Breast epithelium (tissue), 4 donors: ENCODE data around the gene GREB1L. TPM values are rescaled to one million over a fixed set of nuclear protein-coding genes. Genes with fewer than 3 reads are reported as not detected.

Experiments
- DNase-seq, 2 donors: peaks; one replicate each; pipeline ENCODE4 v3.0.0-alpha.2; 2019; ENCODE audit warnings: low spot score in 2 of 2
- H3K27ac ChIP-seq, 2 donors: fragments of 200-600 bp; sonication (generic) in 1 of 2; one replicate each; pipeline ENCODE4 v1.5.1; 2016 to 2019; ENCODE audit warnings: mild to moderate bottlenecking in 1 of 2
- H3K27me3 ChIP-seq, 2 donors: fragments of 200-600 bp; sonication (generic) in 1 of 2; one replicate each; pipeline versions ENCODE4 v1.5.1 to v1.6.0; 2017 to 2019; ENCODE audit warnings: control low read depth in 1 of 2, mild to moderate bottlenecking in 1 of 2
- H3K36me3 ChIP-seq: fragments of 200-600 bp; one replicate; pipeline ENCODE4 v1.5.1; 2019
- H3K4me1 ChIP-seq, 2 donors: fragments of 200-600 bp; sonication (generic); one replicate each; pipeline ENCODE4 v1.5.1; 2016 to 2019; ENCODE audit warnings: control low read depth in 1 of 2
- H3K4me3 ChIP-seq, 3 donors: fragments of 200-600 bp; sonication (generic); 1 replicate in 2 of 3; 2 replicates in 1 of 3; pipeline ENCODE4 v1.5.1; 2016 to 2019; ENCODE audit warnings: mild to moderate bottlenecking in 3 of 3, moderate library complexity in 2 of 3
- H3K9me3 ChIP-seq, 2 donors: fragments of 200-600 bp; sonication (generic) in 1 of 2; one replicate each; pipeline ENCODE4 v1.5.1; 2016 to 2019; ENCODE audit warnings: control low read depth in 1 of 2
- CTCF ChIP-seq, 3 donors: fragments of 450-650 bp; IDR thresholded peaks; one replicate each; pipeline ENCODE4 v1.5.1; 2016 to 2017; ENCODE audit warnings: antibody characterized with exemption in 3 of 3, mild to moderate bottlenecking in 3 of 3, moderate library complexity in 3 of 3
- POLR2A ChIP-seq: fragments of 450-650 bp; IDR thresholded peaks from one replicate; pipeline ENCODE4 v1.6.1; 2016; ENCODE audit warnings: antibody characterized with exemption, mild to moderate bottlenecking, moderate library complexity
- POLR2AphosphoS5 ChIP-seq, 3 donors: sonication (generic); formaldehyde crosslinking; IDR thresholded peaks; one replicate each; pipeline ENCODE4 v1.6.1; 2017; ENCODE audit warnings: antibody characterized with exemption in 3 of 3
- intact Hi-C: fragments of 100-400 bp; cut with DNase I; formaldehyde crosslinking; loops from one replicate; pipeline ENCODE4 v1.15.1; 2023; ENCODE audit warnings: low total_unique reads
- total RNA-seq, 3 donors: library from RNA; depleted of rRNA; stranded (reverse); fragments of >200 nt; gene quantifications; one replicate each; pipeline ENCODE4 v1.1.0, GENCODE V29; 2016

GREB1L gene
- total RNA-seq, 3 donors from 2014 or later = 6.6 to 75.7 (median 8.9) TPM

- Histone ChIP-seq H3K4me1 (no peaks in the 10 kb centered on the region), H3K27ac (no peak overlapping the region), H3K9me3 (no peaks in the 10 kb centered on the region), H3K36me3 (no peaks in the 10 kb centered on the region), H3K27me3 (no peaks in the 10 kb centered on the region), H3K4me3 (no peak overlapping the region)
- intact Hi-C loops = no loop called here
- TF ChIP-seq CTCF (IDR thresholded peaks at IDR 0.05) (no peak), POLR2AphosphoS5 (IDR thresholded peaks at IDR 0.05) (no peak), POLR2A (no peak)
- DNase-seq = no peak
These were observed 209.8 kb downstream of the GREB1L start for GRCh38 chr18:21451851-21452250.

GRCh38 chr18:21452276-21452780 lies 210.3 kb downstream of the GREB1L start:
- Histone ChIP-seq H3K27me3 (no peaks in the 10 kb centered on the region), H3K4me1 (no peaks in the 10 kb centered on the region), H3K9me3 (no peaks in the 10 kb centered on the region), H3K36me3 (no peaks in the 10 kb centered on the region), H3K4me3 (no peak overlapping the region), H3K27ac (no peak overlapping the region)
- DNase-seq = no peak
- TF ChIP-seq POLR2A (no peak), CTCF (IDR thresholded peaks at IDR 0.05) (no peak), POLR2AphosphoS5 (IDR thresholded peaks at IDR 0.05) (no peak)
- intact Hi-C loops = no loop called here

- Histone ChIP-seq H3K36me3 (no peaks in the 10 kb centered on the region), H3K4me3 (no peak overlapping the region), H3K4me1 (no peaks in the 10 kb centered on the region), H3K27ac (no peak overlapping the region), H3K27me3 (no peaks in the 10 kb centered on the region), H3K9me3 (no peaks in the 10 kb centered on the region)
- DNase-seq = no peak
- no peak for TF ChIP-seq POLR2AphosphoS5 (IDR thresholded peaks at IDR 0.05)
- intact Hi-C loops = no loop called here
These were observed 210.9 kb downstream of the GREB1L start for GRCh38 chr18:21452796-21453510.

GRCh38 chr18:21453511-21453901 lies 211.5 kb downstream of the GREB1L start:
- Histone ChIP-seq H3K4me1 (no peaks in the 10 kb centered on the region), H3K36me3 (no peaks in the 10 kb centered on the region), H3K4me3 (no peak overlapping the region), H3K27me3 (no peaks in the 10 kb centered on the region), H3K9me3 (no peaks in the 10 kb centered on the region), H3K27ac (no peak overlapping the region)
- intact Hi-C loops = no loop called here
- DNase-seq = no peak
- no peak for TF ChIP-seq CTCF (IDR thresholded peaks at IDR 0.05)
- TF ChIP-seq POLR2A = no peak
- no peak for TF ChIP-seq POLR2AphosphoS5 (IDR thresholded peaks at IDR 0.05)

- no peak overlapping the region for H3K27ac ChIP-seq
- DNase-seq = no peak
- no peaks in the 10 kb centered on the region for H3K9me3 ChIP-seq
- H3K36me3 ChIP-seq = no peaks in the 10 kb centered on the region
- no peaks in the 10 kb centered on the region for H3K4me1 ChIP-seq
- intact Hi-C loops = no loop called here
- no peak overlapping the region for H3K4me3 ChIP-seq
- H3K27me3 ChIP-seq = no peaks in the 10 kb centered on the region
- TF ChIP-seq CTCF (IDR thresholded peaks at IDR 0.05) (no peak), POLR2AphosphoS5 (IDR thresholded peaks at IDR 0.05) (no peak), POLR2A (no peak)
These were observed 212.7 kb downstream of the GREB1L start for GRCh38 chr18:21454725-21455124.
